ENCODE results near the gene OR51E2.

DNA sequence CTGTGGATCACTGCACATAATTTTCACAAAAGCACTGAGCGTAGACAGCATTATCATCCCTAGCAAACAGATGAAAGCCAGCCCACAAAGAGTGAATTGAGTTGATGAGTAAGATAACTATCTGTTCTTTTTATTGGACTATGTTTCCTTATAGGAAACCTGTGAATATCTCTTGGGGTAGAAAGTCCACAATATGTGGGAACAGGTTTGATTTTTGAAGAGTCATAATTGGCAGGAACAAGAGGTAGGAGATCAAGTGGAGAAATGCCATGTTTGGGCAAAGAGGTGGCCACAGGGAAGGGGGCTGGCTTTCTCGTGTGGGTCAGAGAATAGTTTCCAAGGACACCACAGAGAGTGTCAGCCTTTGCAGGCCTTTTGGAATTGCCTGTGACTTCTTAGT, 23.9 kb downstream of the OR51E2 start:
- TF ChIP-seq CTCF (IDR thresholded peaks at IDR 0.05) (no peak), POLR2A (IDR thresholded peaks at IDR 0.05) (no peak)

Data from upper lobe of left lung (tissue), 4 donors.